Measurements from ENCODE around the gene TMEM179B.

DNA sequence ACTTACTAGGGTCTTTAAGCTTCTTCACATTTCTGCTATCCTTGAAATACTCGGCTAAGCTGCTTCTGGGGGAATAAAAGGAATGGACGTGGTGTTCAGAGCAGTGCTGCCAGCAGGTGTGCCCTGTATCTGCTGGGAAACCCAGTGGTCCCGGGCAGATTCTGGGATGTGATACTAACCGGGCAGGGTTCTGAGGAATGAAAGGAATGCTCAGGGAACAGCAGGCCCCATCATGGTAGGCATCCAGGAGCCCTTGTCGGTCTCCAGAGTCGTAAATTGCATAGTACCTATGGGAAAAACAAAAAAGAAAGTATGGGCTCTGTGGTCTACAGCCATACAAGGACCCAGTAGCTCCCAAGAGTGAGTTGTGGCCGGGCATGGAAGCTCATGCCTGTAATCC is 9.1 kb downstream of the TMEM179B start:
- TF ChIP-seq CTCF (IDR thresholded peaks at IDR 0.05; ENCODE audit: low read depth, low read length, poor library complexity, severe bottlenecking) (no peak), EZH2phosphoT487 (IDR thresholded peaks at IDR 0.05; ENCODE audit: borderline replicate concordance, low read length) (no peak)

All from DOHH2 (cell line).